Adrenal gland (tissue), 5 donors: ENCODE results near the gene CAMK2A.

Experiments
- CTCF ChIP-seq, 6 experiments: fragments of 450-650 bp in 4 of 6; fragments of 200-600 bp in 2 of 6; sonication (generic) in 1 of 6; IDR thresholded peaks; 1 replicate in 5 of 6; 2 replicates in 1 of 6; pipeline versions ENCODE4 v1.5.1 to v1.8.0; 2016 to 2021; ENCODE audit warnings: antibody characterized with exemption in 6 of 6, mild to moderate bottlenecking in 2 of 6, moderate library complexity in 1 of 6
- POLR2A ChIP-seq, 2 donors: fragments of 450-650 bp; IDR thresholded peaks; one replicate each; pipeline ENCODE4 v1.6.1; 2017; ENCODE audit warnings: antibody characterized with exemption in 2 of 2, mild to moderate bottlenecking in 2 of 2, moderate library complexity in 1 of 2
- donor health status: DM: no; HTN: no; CAD: no.

DNA sequence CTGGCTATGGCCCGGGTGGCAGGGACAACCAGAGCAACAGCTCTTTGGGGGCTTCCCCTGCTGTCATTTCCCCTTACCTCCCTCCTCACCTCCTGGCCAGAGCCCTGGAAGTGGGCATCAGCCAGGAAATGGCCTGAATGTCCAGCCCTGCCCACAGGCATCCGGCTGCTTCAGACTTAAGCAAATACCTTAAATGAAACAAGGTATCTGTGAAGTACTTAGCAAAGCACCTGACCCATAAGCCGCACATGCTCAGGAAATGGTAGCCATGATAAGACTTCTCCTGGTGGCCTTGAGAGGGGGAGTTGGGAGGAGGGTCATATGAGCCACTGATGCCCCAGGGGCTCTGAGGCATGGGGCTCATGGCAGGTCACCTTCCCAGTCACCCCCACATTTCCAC is 43.8 kb downstream of the CAMK2A start:
- TF ChIP-seq CTCF (IDR thresholded peaks at IDR 0.05): no peak
- TF ChIP-seq POLR2A (IDR thresholded peaks at IDR 0.05): no peak
